ENCODE data around the gene ABI3BP. TPM values are rescaled to one million over a fixed set of nuclear protein-coding genes. Genes with fewer than 3 reads are reported as not detected.

ABI3BP gene
- total RNA-seq, 3 donors from 2014 or later, result 13.5 to 70.8 (median 47.0) TPM

DNA sequence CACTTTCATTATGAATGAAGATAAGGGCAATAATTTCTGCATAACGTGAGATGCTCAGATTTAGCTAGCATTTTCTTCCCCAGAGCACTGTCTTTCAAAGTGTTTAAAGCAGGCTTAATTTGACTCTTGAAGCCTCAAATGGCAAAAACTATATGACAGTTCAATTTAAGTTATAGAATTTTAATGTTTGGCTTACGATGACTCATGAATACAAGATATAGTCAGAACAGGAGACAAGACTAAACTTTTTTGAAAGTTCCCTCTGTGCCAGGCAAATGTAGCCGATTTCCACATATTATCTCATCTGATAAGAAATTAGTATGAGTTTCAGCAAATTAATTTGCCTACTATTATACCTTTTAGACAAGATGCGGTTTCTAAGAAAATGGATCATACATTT is 19.6 kb downstream of the ABI3BP start:
- DNase-seq (no peak), ATAC-seq (no peak)
- no peaks in the 10 kb centered on the region for H3K4me1 ChIP-seq (ENCODE audit: low read depth)
- no peak overlapping the region for H3K4me3 ChIP-seq
- no peaks in the 10 kb centered on the region for H3K9me3 ChIP-seq
- H3K36me3 ChIP-seq (ENCODE audit: low read depth), result no peaks in the 10 kb centered on the region
- intact Hi-C loops (cut with DNase I, micrococcal nuclease), result no loop called here
- TF ChIP-seq, protein P1, sequence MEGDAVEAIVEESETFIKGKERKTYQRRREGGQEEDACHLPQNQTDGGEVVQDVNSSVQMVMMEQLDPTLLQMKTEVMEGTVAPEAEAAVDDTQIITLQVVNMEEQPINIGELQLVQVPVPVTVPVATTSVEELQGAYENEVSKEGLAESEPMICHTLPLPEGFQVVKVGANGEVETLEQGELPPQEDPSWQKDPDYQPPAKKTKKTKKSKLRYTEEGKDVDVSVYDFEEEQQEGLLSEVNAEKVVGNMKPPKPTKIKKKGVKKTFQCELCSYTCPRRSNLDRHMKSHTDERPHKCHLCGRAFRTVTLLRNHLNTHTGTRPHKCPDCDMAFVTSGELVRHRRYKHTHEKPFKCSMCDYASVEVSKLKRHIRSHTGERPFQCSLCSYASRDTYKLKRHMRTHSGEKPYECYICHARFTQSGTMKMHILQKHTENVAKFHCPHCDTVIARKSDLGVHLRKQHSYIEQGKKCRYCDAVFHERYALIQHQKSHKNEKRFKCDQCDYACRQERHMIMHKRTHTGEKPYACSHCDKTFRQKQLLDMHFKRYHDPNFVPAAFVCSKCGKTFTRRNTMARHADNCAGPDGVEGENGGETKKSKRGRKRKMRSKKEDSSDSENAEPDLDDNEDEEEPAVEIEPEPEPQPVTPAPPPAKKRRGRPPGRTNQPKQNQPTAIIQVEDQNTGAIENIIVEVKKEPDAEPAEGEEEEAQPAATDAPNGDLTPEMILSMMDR (IDR thresholded peaks at IDR 0.05), result no peak

DNA sequence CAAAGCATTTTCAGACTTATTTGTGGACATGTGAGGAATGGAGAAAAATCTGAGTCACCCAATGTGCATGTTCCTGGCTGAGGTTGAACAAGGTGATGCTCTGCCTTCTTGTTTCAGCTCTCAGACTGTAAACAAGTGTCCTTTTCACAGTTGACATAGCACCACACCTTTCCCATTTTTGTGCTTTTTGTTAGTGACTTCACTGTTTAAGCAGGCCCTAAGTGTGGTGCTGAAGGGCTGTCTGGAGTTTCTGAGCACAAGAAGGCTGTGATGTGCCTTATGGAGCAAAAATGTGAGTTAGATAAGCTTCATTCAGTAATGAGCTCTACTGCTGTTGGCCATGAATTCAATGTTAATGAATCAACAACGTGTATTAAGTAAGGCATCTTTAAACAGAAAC is 20.4 kb downstream of the ABI3BP start:
- H3K4me3 ChIP-seq, result no peak overlapping the region
- DNase-seq, result no peak
- no peaks in the 10 kb centered on the region for H3K4me1 ChIP-seq (ENCODE audit: low read depth)
- no peaks in the 10 kb centered on the region for H3K36me3 ChIP-seq (ENCODE audit: low read depth)
- no peaks in the 10 kb centered on the region for H3K9me3 ChIP-seq
- TF ChIP-seq, protein P1 (IDR thresholded peaks at IDR 0.05), result no peak
- no peak for ATAC-seq
- intact Hi-C loops (cut with DNase I, micrococcal nuclease), result no loop called here

DNA sequence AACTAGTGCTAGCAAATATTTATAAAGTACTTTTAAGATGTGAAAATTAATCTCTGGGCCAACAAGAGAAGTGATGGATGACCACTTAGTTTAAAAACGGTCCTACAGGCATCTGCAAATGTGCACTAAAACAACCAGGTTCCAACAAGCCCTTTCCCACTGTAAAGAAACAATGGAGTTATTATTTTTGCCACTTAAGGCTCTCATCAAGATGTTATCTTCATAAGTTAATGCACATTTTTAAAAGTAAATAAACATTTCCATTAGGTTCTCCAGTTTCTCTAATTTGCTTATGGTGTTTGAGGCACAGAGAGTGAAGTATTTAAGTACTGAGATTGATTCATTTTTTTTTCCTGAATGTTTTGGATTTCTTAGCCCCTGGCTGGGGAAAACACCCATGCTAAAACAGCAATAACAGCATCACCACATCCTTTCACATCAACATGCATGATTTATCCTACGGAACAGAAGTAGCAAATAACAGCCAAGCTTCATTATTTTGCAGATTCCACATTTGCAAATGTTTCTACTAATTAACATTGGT is 20.8 kb downstream of the ABI3BP start:
- H3K4me3 ChIP-seq, result no peak overlapping the region
- intact Hi-C loops (cut with DNase I, micrococcal nuclease), result no loop called here

DNA sequence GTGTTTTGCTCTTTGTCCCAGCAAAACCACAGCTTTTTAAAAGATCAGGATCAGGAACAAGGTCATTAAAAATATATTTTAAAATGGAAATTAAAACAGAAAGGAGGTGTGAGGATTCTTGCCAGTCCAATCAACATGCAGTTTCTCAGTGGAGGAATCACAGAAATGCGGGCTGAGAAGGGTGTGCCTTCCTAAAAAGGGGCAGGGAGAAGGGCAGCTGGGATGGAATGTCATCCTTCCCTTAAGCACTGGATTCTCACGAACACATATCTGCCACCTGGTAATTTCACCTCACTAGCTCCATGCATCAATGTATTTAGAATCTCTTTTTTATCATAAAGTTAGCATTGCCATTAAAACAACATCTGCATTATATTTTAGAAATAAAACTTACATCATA is 21.4 kb downstream of the ABI3BP start:
- ATAC-seq (no peak), DNase-seq (no peak)
- Histone ChIP-seq H3K9me3 (no peaks in the 10 kb centered on the region), H3K4me1 (ENCODE audit: low read depth) (no peaks in the 10 kb centered on the region), H3K4me3 (no peak overlapping the region), H3K36me3 (ENCODE audit: low read depth) (no peaks in the 10 kb centered on the region)
- intact Hi-C loops (cut with DNase I, micrococcal nuclease), result no loop called here
- TF ChIP-seq, protein P1 (IDR thresholded peaks at IDR 0.05), result no peak

More for the DNA sequence above, 20.8 kb downstream of the ABI3BP start:
- TF ChIP-seq, protein P1 (IDR thresholded peaks at IDR 0.05), result no peak
- DNase-seq (no peak), ATAC-seq (no peak)
- no peaks in the 10 kb centered on the region for H3K36me3 ChIP-seq (ENCODE audit: low read depth)
- H3K4me1 ChIP-seq (ENCODE audit: low read depth), result no peaks in the 10 kb centered on the region
- no peaks in the 10 kb centered on the region for H3K9me3 ChIP-seq

DNA sequence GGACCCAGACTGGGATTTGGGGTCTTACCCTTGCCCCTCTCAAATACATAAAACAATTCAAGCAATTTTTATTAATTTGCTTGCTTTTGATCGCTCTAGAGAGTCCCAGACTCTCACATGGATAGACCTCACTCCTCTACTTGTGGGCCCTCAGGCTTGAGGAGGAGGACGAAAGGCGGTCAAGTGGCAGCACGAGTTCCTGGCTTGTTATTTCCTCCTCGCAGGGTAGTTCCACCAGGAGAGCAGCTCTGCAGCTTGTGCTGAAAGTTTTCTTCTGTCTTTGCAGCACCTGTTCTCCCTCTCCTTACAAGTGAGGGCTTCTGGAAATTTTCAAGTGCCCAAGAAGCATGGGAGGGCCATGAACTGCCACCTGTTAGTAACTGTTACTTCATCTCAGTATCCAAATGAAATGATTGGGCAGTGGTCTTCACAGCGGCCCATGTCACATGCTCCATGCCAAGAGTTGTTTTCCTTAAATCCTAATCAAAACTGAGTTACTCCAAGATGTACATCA is 22.7 kb downstream of the ABI3BP start:
- DNase-seq (no peak), ATAC-seq (no peak)
- intact Hi-C loops (cut with DNase I, micrococcal nuclease), result no loop called here

More for the DNA sequence above, 22.7 kb downstream of the ABI3BP start:
- Histone ChIP-seq H3K9me3 (no peaks in the 10 kb centered on the region), H3K36me3 (ENCODE audit: low read depth) (no peaks in the 10 kb centered on the region), H3K4me1 (ENCODE audit: low read depth) (no peaks in the 10 kb centered on the region), H3K4me3 (no peak overlapping the region)
- TF ChIP-seq, protein P1 (IDR thresholded peaks at IDR 0.05), result no peak
